PC-3 (cell line): ENCODE results near the gene NFE2. TPM values are rescaled to one million over a fixed set of nuclear protein-coding genes. Genes with fewer than 3 reads are reported as not detected.

Experiments
- ATAC-seq: fragments of 200-7000 bp; cut with Tn5 transposase; 2 replicates; pipeline ENCODE4 v1.9.1; 2020; ENCODE audit warnings: mild to moderate bottlenecking, moderate library complexity
- BruUV-seq: library from RNA; stranded (reverse); fragments of 400-500 nt; replicated peaks from 2 replicates; lab custom pipeline; 2021; lab: Mats Ljungman, UMichigan
- CTCF ChIA-PET: fragments of 300-600 bp; sonication (Branson Sonifier 250); formaldehyde crosslinking; loops from one replicate; lab custom pipeline; 2022; ENCODE audit warnings: antibody characterized with exemption; lab: Charles Lee
- POLR2A ChIA-PET: fragments of 300-600 bp; sonication (Branson Sonifier 250); formaldehyde crosslinking; loops from one replicate; lab custom pipeline; 2022; ENCODE audit warnings: antibody characterized with exemption; ENCODE audit not compliant: unreplicated experiment; lab: Charles Lee
- DNase-seq: peaks from one replicate; pipeline ENCODE4 v3.0.0-alpha.2; 2015
- H2AFZ ChIP-seq: fragments of 300-600 bp; sonication (generic); 2 replicates; pipeline ENCODE4 v1.6.0; 2016; ENCODE audit warnings: antibody characterized with exemption, low read length
- H3F3A ChIP-seq: fragments of 300-600 bp; sonication (generic); one replicate; pipeline ENCODE4 v1.6.0; 2017; ENCODE audit warnings: antibody characterized with exemption, low read length, control low read depth, mild to moderate bottlenecking; ENCODE audit not compliant: unreplicated experiment
- H3K27ac ChIP-seq: fragments of 300-600 bp; sonication (generic); 2 replicates; pipeline ENCODE4 v1.5.1; 2016; ENCODE audit warnings: mild to moderate bottlenecking, low read length
- H3K27me3 ChIP-seq: fragments of 300-600 bp; sonication (generic); 2 replicates; pipeline ENCODE4 v1.6.1; 2016; ENCODE audit warnings: low read length, mixed read lengths
- H3K36me3 ChIP-seq: fragments of 300-600 bp; sonication (generic); 2 replicates; pipeline ENCODE4 v1.6.1; 2016; ENCODE audit warnings: low read depth, mixed run types, low read length, mixed read lengths
- H3K4me1 ChIP-seq: fragments of 300-600 bp; sonication (generic); 2 replicates; pipeline ENCODE4 v1.5.1; 2016; ENCODE audit warnings: low read length; ENCODE audit not compliant: insufficient read depth
- H3K4me2 ChIP-seq: fragments of 300-600 bp; sonication (generic); 2 replicates; pipeline ENCODE4 v1.6.0; 2016; ENCODE audit warnings: low read length
- H3K4me3 ChIP-seq: fragments of 300-600 bp; sonication (generic); 2 replicates; pipeline ENCODE4 v1.5.1; 2016; ENCODE audit warnings: mild to moderate bottlenecking, low read length, mixed read lengths
- H3K79me2 ChIP-seq: fragments of 300-600 bp; sonication (generic); 2 replicates; pipeline ENCODE4 v1.6.1; 2017; ENCODE audit warnings: low read length, mixed read lengths
- H3K9ac ChIP-seq: fragments of 300-600 bp; sonication (generic); 2 replicates; pipeline ENCODE4 v1.6.0; 2016; ENCODE audit warnings: mild to moderate bottlenecking, low read length
- H3K9me2 ChIP-seq: fragments of 300-600 bp; sonication (generic); replicated peaks from 2 replicates; pipeline ENCODE4 v1.6.1; 2016; ENCODE audit warnings: mixed run types, low read length, mixed read lengths
- H3K9me3 ChIP-seq: fragments of 300-600 bp; sonication (generic); 2 replicates; pipeline ENCODE4 v1.6.1; 2016; ENCODE audit warnings: low read length, mixed read lengths
- H4K20me1 ChIP-seq: fragments of 300-600 bp; sonication (generic); 2 replicates; pipeline ENCODE4 v1.6.1; 2016; ENCODE audit warnings: low read length, mixed read lengths
- CTCF ChIP-seq: fragments of 300-600 bp; sonication (generic); conservative IDR thresholded peaks from 2 replicates; pipeline ENCODE4 v1.5.1; 2017; ENCODE audit warnings: antibody characterized with exemption, low read depth, mild to moderate bottlenecking, low read length
- EZH2 ChIP-seq: fragments of 300-600 bp; sonication (generic); IDR thresholded peaks from one replicate; pipeline ENCODE4 v1.6.1; 2017; ENCODE audit warnings: antibody characterized with exemption, mild to moderate bottlenecking, low read length; ENCODE audit not compliant: unreplicated experiment
- EZH2phosphoT487 ChIP-seq: fragments of 300-600 bp; sonication (generic); IDR thresholded peaks from 2 replicates; pipeline ENCODE4 v1.6.1; 2018; ENCODE audit warnings: mild to moderate bottlenecking, antibody characterized with exemption, low read length, borderline replicate concordance
- intact Hi-C: fragments of 100-400 bp; cut with micrococcal nuclease; formaldehyde crosslinking; loops from 2 replicates; pipeline ENCODE4 v1.9.0; 2023
- total RNA-seq: library from RNA; depleted of rRNA; stranded (reverse); fragments of >200 nt; gene quantifications from 2 replicates; pipeline ENCODE4 v1.2.3, GENCODE V29; 2014

Gene NFE2
- total RNA-seq, 1 experiment from 2014 or later: 0.26 TPM

GRCh38 chr12:54262403-54262925 is 38.4 kb downstream of the NFE2 start:
- Histone ChIP-seq H3K36me3 (no peaks in the 10 kb centered on the region), H3K9me3 (no peaks in the 10 kb centered on the region), H3K79me2 (no peaks in the 10 kb centered on the region), H3K9me2 (no peaks in the 10 kb centered on the region), H2AFZ (no peak overlapping the region), H3F3A (no peaks in the 10 kb centered on the region), H3K4me1 (peaks cover 13% of the 10 kb centered on the region; the same call in 1 of the 2 replicates), H3K27ac (no peak overlapping the region), H3K4me3 (no peak overlapping the region), H3K27me3 (no peaks in the 10 kb centered on the region), H3K9ac (no peak overlapping the region), H4K20me1 (no peaks in the 10 kb centered on the region), H3K4me2 (no peak overlapping the region)
- DNase-seq (no peak), ATAC-seq (no peak)
- no peak for TF ChIP-seq EZH2
- TF ChIP-seq CTCF: no peak
- TF ChIP-seq EZH2phosphoT487: no peak
- BruUV-seq: no TSS peak
- intact Hi-C loops: no loop called here
- ChIA-PET POLR2A (no interaction called here), CTCF (interaction anchor here (0.5 to 0.6 kb wide), 2 partner anchors 8 to 11 kb away, joined by 3 to 4 read pairs; no protein-coding TSS in a partner anchor)

- H3K79me2 ChIP-seq: no peaks in the 10 kb centered on the region
- intact Hi-C loops: no loop called here
- H3K4me2 ChIP-seq: no peak overlapping the region
- H2AFZ ChIP-seq: no peak overlapping the region
- ATAC-seq (no peak), DNase-seq (no peak)
- no TSS peak for BruUV-seq
- TF ChIP-seq CTCF (no peak), EZH2 (no peak)
- H3K4me3 ChIP-seq: no peak overlapping the region
- CTCF ChIA-PET: no interaction called here
- POLR2A ChIA-PET: no interaction called here
- H3K9me2 ChIP-seq: no peaks in the 10 kb centered on the region
- no peaks in the 10 kb centered on the region for H4K20me1 ChIP-seq
- H3K9ac ChIP-seq: no peak overlapping the region
- H3K36me3 ChIP-seq: no peaks in the 10 kb centered on the region
- H3K4me1 ChIP-seq: peaks cover 13% of the 10 kb centered on the region; the same call in 1 of the 2 replicates
- no peaks in the 10 kb centered on the region for H3K27me3 ChIP-seq
- no peaks in the 10 kb centered on the region for H3K9me3 ChIP-seq
- no peaks in the 10 kb centered on the region for H3F3A ChIP-seq
- no peak overlapping the region for H3K27ac ChIP-seq
Measured at GRCh38 chr12:54261815-54262402, 38.9 kb downstream of the NFE2 start.
